Esophagus squamous epithelium (tissue), 5 donors: ENCODE results near the gene SCN2B. TPM values are rescaled to one million over a fixed set of nuclear protein-coding genes. Genes with fewer than 3 reads are reported as not detected.

ENCODE experiments used
- DNase-seq: peaks from one replicate; lab custom pipeline; 2025; lab: John Stamatoyannopoulos, UW
- H3K27ac ChIP-seq, 4 donors: fragments of 200-600 bp; sonication (generic); one replicate each; pipeline ENCODE4 v1.5.1; 2016 to 2019; ENCODE audit warnings: mild to moderate bottlenecking in 1 of 4
- H3K27me3 ChIP-seq, 4 donors: fragments of 200-600 bp; sonication (generic); 1 replicate in 3 of 4; 2 replicates in 1 of 4; pipeline versions ENCODE4 v1.5.1 to v1.6.0; 2017 to 2021; ENCODE audit warnings: antibody characterized with exemption in 1 of 4
- H3K36me3 ChIP-seq, 3 donors: fragments of 200-600 bp; sonication (generic); one replicate each; pipeline ENCODE4 v1.5.1; 2016 to 2019
- H3K4me1 ChIP-seq, 3 donors: fragments of 200-600 bp; sonication (generic); one replicate each; pipeline ENCODE4 v1.5.1; 2017 to 2019
- H3K4me3 ChIP-seq, 4 donors: fragments of 200-600 bp; sonication (generic); 1 replicate in 3 of 4; 2 replicates in 1 of 4; pipeline ENCODE4 v1.5.1; 2016 to 2019; ENCODE audit warnings: mild to moderate bottlenecking in 2 of 4, moderate library complexity in 1 of 4
- H3K9me3 ChIP-seq, 3 donors: fragments of 200-600 bp; sonication (generic); one replicate each; pipeline ENCODE4 v1.5.1; 2016 to 2019
- POLR2A ChIP-seq, 4 donors: fragments of 450-650 bp; IDR thresholded peaks; one replicate each; pipeline ENCODE4 v1.6.1; 2017; ENCODE audit warnings: antibody characterized with exemption in 4 of 4, mild to moderate bottlenecking in 4 of 4, moderate library complexity in 3 of 4
- WGBS, 2 donors: methylation state at CpG; one replicate each; pipeline ENCODE4 v1.1.5; 2018; 5-methylcytosine and 5-hydroxymethylcytosine counted together
- intact Hi-C: fragments of 100-400 bp; cut with DNase I; formaldehyde crosslinking; loops from one replicate; pipeline ENCODE4 v1.15.0; 2022
- total RNA-seq, 4 donors: library from RNA; depleted of rRNA; stranded (reverse); fragments of >200 nt; gene quantifications; one replicate each; pipeline ENCODE4 v1.1.0, GENCODE V29; 2016
- TF ChIP-seq, protein P1 (sequence below), 6 experiments: fragments of 450-650 bp in 4 of 6; fragments of 200-600 bp in 2 of 6; sonication (generic) in 2 of 6; IDR thresholded peaks; one replicate each; pipeline ENCODE4 v1.5.1; 2016 to 2019; ENCODE audit warnings: antibody characterized with exemption in 6 of 6, mild to moderate bottlenecking in 4 of 6, moderate library complexity in 4 of 6
- donor health status: DM: yes; HTN: yes; CAD: no.

Gene SCN2B
- total RNA-seq, 4 donors from 2014 or later = 0.38 to 1.1 TPM; not detected in 2

DNA sequence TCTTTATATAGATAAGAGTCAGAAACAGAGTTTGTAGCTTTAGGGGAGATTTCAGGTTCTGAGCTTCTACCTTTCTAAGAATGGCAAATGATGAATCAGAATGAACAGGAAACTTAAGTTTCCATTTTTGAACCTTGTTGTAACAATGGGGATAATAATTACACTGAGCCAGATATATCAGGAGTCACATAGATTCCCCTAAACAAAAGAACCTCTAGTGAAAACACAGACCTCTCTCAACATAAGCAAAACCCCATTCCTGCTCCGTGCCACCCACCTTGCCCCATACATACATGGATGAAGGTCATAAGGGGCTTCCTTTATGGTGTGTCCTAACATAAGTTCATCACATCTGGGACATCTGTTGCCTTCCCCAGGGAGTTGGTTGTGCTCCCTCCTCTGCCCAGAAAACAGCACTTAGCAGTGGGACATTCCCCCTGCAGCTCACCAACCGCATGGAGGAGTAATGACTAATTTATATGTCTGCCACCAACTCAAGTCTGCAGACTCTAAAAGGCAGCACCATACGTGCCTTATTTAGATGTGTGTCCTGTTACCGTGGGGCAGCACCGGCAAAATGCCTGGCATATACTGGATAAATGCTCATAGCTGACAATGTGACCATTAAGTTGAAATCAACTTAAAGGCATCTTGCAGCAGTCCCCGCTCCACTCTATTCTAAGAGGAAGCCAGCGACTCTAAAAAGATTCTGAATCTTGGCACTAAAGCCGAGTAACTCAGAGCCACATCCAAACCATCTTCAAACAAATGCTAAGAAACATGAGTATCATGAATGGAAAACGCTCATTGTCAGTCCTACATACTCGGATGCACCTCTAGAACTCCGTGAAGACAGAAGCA is 40.4 kb upstream of the SCN2B start:
- Histone ChIP-seq H3K27me3 (peaks cover 0 to 21% (median 0%) of the 10 kb centered on the region in 4 donors), H3K27ac (peak overlapping the region in 1 of 4 donors; percentile 42), H3K4me3 (no peak overlapping the region), H3K4me1 (peaks cover 0 to 9% (median 0%) of the 10 kb centered on the region in 3 donors), H3K9me3 (no peaks in the 10 kb centered on the region), H3K36me3 (no peaks in the 10 kb centered on the region)
- WGBS, 2 donors = 66 to 74% methylated on average over 9 to 11 of the region's 11 CpGs
- no peak for TF ChIP-seq POLR2A (IDR thresholded peaks at IDR 0.05)
- TF ChIP-seq, protein P1, sequence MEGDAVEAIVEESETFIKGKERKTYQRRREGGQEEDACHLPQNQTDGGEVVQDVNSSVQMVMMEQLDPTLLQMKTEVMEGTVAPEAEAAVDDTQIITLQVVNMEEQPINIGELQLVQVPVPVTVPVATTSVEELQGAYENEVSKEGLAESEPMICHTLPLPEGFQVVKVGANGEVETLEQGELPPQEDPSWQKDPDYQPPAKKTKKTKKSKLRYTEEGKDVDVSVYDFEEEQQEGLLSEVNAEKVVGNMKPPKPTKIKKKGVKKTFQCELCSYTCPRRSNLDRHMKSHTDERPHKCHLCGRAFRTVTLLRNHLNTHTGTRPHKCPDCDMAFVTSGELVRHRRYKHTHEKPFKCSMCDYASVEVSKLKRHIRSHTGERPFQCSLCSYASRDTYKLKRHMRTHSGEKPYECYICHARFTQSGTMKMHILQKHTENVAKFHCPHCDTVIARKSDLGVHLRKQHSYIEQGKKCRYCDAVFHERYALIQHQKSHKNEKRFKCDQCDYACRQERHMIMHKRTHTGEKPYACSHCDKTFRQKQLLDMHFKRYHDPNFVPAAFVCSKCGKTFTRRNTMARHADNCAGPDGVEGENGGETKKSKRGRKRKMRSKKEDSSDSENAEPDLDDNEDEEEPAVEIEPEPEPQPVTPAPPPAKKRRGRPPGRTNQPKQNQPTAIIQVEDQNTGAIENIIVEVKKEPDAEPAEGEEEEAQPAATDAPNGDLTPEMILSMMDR (IDR thresholded peaks at IDR 0.05) = no peak
- intact Hi-C loops = no loop called here
- DNase-seq = no peak

DNA sequence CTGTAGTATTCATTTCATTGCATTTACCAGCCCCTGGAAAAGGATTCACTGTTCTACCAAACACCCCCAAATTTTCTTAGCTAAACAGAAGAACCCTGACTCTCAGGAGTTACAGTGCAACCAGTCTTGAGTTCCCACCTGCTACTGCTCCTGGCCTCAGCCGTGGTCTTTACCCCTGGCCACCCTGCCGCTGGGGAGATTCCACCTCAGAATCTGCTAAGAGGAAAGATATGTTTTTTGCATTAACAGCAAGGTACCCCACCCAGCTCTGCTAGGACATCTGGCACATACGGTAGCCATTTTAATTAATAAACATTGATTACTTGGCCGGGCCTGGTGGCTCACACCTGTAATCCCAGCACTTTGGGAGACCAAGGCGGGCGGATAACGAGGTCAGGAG is 39.3 kb upstream of the SCN2B start:
- whole genome bisulfite sequencing, 2 donors = 89% methylated on average over 7 of the region's 7 CpGs
- H3K9me3 ChIP-seq = no peaks in the 10 kb centered on the region
- no peak for DNase-seq
- TF ChIP-seq POLR2A (IDR thresholded peaks at IDR 0.05) = no peak
- TF ChIP-seq, protein P1 (IDR thresholded peaks at IDR 0.05) = no peak
- H3K27me3 ChIP-seq = peaks cover 0 to 16% (median 0%) of the 10 kb centered on the region in 4 donors
- H3K36me3 ChIP-seq = no peaks in the 10 kb centered on the region
- peaks cover 0 to 9% (median 0%) of the 10 kb centered on the region in 3 donors for H3K4me1 ChIP-seq
- peak overlapping the region in 1 of 4 donors; percentile 42 for H3K27ac ChIP-seq
- no peak overlapping the region for H3K4me3 ChIP-seq
- intact Hi-C loops = no loop called here

DNA sequence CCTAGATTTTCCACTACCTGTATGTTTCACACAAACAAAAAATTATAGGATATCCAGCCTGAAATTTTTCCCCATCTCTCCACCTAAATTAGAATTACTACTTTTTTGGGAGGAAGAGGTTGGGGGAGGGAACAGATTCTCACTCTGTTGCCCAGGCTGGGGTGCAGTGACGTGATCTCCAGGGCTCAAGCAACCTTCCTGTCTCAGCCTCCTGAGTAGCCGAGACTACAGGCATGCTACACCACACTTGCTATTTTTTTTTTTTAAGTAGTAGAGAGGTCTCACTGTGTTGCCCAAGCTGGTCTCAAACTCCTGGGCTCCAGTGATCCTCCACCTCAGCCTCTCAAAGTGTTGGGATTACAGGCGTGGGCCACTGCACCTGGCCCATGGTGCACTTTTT is 38.8 kb upstream of the SCN2B start:
- TF ChIP-seq, protein P1 (IDR thresholded peaks at IDR 0.05) = no peak
- no peak for TF ChIP-seq POLR2A (IDR thresholded peaks at IDR 0.05)
- Histone ChIP-seq H3K36me3 (no peaks in the 10 kb centered on the region), H3K4me3 (no peak overlapping the region), H3K4me1 (peaks cover 0 to 9% (median 0%) of the 10 kb centered on the region in 3 donors), H3K9me3 (no peaks in the 10 kb centered on the region), H3K27me3 (peaks cover 0 to 15% (median 0%) of the 10 kb centered on the region in 4 donors), H3K27ac (peak overlapping the region in 1 of 4 donors; percentile 42)
- 75 to 77% methylated on average over 3 of the region's 3 CpGs for WGBS, 2 donors
- intact Hi-C loops = no loop called here
- DNase-seq = no peak

DNA sequence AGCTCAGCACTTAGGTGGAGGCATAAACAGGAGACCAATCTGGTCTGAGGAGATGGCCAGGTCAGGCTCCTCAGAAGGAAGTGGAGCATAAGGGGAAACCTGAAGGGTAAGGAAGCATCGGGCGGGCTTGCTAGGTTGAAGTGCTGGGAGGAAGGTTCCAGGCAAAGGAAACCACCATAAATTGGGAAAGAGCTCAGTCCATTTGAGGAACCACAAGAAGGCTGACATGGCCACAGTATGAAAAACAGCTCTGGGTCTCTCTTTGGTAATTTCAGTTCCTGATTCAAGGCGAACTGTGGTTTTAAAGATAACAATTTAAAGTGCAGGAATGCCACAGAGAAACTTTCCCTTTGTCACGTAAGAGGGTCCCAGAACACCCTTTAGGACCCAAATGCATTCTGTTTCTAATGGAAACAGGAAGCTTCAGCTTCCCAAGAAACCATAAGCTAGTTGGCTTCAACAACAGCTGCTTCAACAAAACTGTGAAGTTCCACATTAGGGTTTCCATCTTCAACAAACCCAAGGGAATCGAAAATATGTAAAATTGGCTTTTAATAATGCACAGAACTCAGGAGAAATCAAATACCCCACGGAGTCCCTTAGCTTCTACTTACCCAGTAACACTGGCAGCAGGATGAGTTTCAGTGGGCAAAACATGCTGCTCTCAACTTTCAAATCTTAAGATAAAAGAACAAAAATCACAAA is 37.9 kb upstream of the SCN2B start:
- WGBS, 2 donors = 67 to 70% methylated on average over 6 of the region's 6 CpGs
- peaks cover 0 to 21% (median 0%) of the 10 kb centered on the region in 4 donors for H3K27me3 ChIP-seq
- no peak for TF ChIP-seq POLR2A (IDR thresholded peaks at IDR 0.05)
- TF ChIP-seq, protein P1 (IDR thresholded peaks at IDR 0.05) = no peak
- H3K9me3 ChIP-seq = no peaks in the 10 kb centered on the region
- H3K4me3 ChIP-seq = no peak overlapping the region
- no peak for DNase-seq
- no peak overlapping the region for H3K27ac ChIP-seq
- no peaks in the 10 kb centered on the region for H3K36me3 ChIP-seq
- peaks cover 0 to 9% (median 0%) of the 10 kb centered on the region in 3 donors for H3K4me1 ChIP-seq
- intact Hi-C loops = no loop called here

DNA sequence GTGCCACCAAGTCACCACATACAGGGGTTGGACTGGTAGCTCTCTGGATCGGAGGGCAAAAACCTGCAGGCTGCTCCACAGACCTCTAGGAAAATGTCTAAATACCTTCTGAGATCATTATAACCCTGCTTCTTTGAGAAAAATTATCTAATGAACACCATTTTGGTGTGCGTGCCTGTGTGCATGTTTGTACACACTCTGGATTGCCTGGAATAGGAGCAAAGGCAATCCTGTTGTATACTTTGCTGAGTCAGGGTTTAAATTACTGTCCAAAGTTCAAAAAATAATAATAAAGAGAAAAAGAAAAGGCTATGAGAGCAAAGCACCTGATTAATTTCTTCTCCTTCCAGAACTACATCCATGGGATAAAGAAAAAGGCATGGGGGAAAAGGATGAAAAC is 37.3 kb upstream of the SCN2B start:
- peaks cover 0 to 9% (median 0%) of the 10 kb centered on the region in 3 donors for H3K4me1 ChIP-seq
- no peak for DNase-seq
- H3K27ac ChIP-seq = no peak overlapping the region
- intact Hi-C loops = no loop called here
- no peak for TF ChIP-seq POLR2A (IDR thresholded peaks at IDR 0.05)
- TF ChIP-seq, protein P1 (IDR thresholded peaks at IDR 0.05) = no peak
- no peak overlapping the region for H3K4me3 ChIP-seq
- 75 to 96% methylated on average over 2 of the region's 2 CpGs for WGBS, 2 donors
- H3K9me3 ChIP-seq = no peaks in the 10 kb centered on the region
- H3K36me3 ChIP-seq = no peaks in the 10 kb centered on the region
- peaks cover 0 to 21% (median 0%) of the 10 kb centered on the region in 4 donors for H3K27me3 ChIP-seq
